ENCODE results near the gene SERBP1.

DNA sequence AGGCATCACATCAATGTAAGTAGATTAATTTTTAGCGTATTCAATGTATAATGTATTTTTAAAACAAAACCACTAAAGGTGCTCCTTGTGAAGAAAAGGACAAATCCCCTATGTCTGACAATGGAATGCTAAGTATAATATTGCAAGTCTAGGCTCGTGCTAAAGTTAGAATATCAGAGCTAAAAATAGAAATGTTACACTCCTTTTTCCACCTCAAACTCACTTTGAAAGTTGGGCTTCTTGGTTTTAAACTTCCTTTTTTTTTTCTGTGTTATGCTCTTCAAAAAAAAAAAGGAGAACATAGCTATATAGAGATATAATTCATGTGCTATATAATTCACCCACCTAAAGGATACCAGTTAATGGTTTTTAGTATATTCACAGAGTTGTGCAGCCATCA is 3.6 kb upstream of the SERBP1 start:
- TF ChIP-seq, protein P1, sequence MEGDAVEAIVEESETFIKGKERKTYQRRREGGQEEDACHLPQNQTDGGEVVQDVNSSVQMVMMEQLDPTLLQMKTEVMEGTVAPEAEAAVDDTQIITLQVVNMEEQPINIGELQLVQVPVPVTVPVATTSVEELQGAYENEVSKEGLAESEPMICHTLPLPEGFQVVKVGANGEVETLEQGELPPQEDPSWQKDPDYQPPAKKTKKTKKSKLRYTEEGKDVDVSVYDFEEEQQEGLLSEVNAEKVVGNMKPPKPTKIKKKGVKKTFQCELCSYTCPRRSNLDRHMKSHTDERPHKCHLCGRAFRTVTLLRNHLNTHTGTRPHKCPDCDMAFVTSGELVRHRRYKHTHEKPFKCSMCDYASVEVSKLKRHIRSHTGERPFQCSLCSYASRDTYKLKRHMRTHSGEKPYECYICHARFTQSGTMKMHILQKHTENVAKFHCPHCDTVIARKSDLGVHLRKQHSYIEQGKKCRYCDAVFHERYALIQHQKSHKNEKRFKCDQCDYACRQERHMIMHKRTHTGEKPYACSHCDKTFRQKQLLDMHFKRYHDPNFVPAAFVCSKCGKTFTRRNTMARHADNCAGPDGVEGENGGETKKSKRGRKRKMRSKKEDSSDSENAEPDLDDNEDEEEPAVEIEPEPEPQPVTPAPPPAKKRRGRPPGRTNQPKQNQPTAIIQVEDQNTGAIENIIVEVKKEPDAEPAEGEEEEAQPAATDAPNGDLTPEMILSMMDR (conservative IDR thresholded peaks at IDR 0.05; ENCODE audit: low read depth, low read length), result no peak
- TF ChIP-seq EZH2 (IDR thresholded peaks at IDR 0.05; ENCODE audit: borderline replicate concordance, low read depth, low read length, poor library complexity, severe bottlenecking), result no peak

All from A673 (cell line).